ENCODE measurements around the gene ARHGEF1.
"Not testable (repeated sequence)": the region's sequence is repeated elsewhere in the genome, so short reads cannot be mapped to it uniquely, and the experiment has no call there.

ARHGEF1 gene

DNA sequence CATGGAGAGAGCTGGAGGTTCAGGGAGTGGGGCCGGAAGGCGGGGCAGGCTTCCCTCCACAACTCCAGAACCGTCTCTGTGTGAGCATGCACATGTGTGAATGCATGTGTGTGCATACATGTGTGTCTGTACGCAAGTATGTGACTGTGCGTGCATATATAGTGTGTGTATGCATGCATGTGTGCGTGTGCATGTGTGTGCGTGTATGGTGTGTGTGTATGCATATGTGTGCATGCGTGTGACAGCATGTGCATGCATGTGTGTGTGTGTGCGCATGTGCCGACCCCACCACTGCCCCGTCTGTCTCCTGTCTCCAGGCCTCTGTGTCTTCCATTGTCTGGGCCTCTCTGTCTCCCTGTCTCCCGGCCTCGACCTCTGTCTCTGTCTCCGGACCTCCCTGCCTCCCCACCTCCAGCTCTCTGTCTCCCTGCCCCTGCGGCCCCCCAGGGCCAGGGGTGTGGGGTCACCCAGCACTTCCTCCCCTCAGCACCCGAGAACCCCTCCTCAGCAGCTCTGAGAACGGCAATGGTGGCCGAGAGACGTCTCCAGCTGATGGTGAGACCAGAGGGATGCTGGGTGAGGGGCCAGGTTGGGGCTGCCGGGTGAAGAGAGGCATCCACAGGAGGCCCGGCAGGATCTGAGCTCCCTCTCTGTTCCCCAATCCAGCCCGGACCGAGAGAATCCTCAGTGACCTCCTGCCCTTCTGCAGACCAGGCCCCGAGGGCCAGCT is 22.5 kb downstream of the ARHGEF1 start:
- no peak for DNase-seq (ENCODE audit: low read depth)

DNA sequence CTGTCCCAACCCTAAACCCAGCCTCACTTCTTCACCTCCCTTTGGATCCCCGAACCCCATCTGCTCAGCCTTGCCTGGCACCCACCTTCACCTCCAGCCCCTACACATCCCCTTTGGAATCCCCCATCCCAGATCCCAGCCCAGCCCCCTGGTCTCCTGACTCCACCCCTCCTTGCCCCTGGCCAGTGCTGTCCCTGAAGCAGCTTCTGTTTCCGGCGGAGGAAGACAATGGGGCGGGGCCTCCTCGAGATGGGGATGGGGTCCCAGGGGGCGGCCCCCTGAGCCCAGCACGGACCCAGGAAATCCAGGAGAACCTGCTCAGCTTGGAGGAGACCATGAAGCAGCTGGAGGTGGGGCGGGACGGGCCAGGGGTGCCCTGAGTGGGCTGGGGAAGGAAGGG is 23.3 kb downstream of the ARHGEF1 start:
- DNase-seq (ENCODE audit: low read depth) = no peak

- no peak for DNase-seq (ENCODE audit: low read depth)
These were observed 24.1 kb downstream of the ARHGEF1 start for GRCh38 chr19:41906916-41907680.

GRCh38 chr19:41907994-41908615 is 25.1 kb downstream of the ARHGEF1 start:
- DNase-seq (ENCODE audit: low read depth) = no peak

- no peak for DNase-seq (ENCODE audit: low read depth)
These were observed 25.9 kb downstream of the ARHGEF1 start for GRCh38 chr19:41908724-41909464.

GRCh38 chr19:41909706-41910105 is 26.7 kb downstream of the ARHGEF1 start:
- no peak for DNase-seq (ENCODE audit: low read depth)

GRCh38 chr19:41910240-41910991 is 27.4 kb downstream of the ARHGEF1 start:
- no peak for DNase-seq (ENCODE audit: low read depth)

DNA sequence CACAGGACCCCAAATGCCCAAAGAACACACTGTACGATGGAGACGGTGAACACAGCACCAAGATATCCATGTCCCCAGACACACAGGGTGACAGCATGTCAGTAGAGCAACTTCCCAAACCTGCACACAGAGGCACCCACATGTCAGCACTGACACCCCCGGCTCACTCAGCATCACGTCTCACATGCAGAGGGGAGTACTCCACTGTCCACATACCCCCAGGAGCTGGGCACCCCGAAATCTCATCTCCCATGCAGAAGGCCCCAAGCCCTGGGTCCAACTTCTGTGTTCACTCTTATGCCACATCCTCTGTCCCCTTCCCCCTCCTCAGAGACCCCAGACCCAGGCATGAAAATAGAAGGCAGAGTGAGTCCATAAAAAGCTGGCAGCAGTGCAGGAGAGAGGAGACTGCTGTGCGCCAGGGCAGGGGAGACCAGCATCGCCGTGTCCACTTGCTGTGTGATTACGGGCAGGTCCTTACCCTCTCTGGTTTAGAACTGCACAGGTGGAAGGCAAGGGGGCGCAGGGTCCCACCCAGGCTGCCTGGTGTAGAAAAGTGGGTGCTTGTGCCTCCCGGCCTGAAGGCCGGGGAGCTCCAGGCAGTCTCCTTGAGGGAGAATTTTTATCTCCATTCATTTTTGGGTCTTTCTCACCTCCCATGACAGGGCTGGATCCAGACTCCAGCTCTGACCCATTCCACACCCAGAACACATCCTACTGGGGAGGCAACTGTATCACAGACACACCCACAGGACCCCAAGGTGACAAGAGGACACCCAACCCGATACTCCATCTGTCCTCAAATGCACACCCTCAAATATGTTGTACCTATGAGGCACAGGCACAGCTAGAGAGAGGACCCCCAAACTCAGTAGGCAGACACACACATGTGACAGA is 28.3 kb downstream of the ARHGEF1 start:
- no peak for DNase-seq (ENCODE audit: low read depth)

DNA sequence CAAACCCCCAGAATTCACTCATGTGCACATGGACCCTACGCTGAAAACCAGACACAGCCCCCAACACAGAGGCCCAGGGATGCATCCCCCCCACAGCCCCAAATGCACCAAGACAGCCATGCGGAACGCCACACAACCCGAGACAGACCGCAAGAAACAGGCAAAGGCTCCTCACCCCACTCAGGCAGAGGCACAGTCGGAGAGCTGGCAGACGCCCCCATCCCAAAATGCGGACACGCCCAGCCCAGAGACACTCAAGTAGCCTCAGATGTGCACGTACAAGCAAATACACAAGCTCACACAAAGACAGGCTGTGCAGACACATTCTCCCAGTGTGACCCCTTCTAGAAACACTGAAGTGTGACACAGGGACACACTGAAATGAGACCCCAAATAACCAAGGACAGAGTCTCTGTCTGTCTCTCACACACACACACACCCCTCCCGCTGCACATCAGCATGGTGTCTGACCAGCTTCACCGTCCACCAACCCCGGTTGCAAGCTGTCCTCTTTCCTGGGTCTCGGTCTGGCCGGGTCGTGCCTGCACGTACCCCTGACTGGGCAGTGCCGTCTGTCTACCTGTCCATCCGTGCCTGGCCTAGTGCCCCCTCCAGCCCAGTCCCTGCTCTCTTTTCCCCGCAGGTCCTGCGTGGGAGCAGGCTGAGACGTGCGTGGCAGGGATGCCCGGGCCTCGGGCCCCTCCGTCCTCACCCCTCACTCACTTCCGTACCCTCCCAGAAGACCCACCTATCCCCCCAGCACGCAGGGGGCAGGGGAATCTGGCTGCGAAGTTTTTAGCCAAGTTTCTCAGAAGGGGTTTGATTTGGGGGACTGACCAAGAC is 29.1 kb downstream of the ARHGEF1 start:
- DNase-seq (ENCODE audit: low read depth) = no peak

GRCh38 chr19:41912899-41913537 is 30.0 kb downstream of the ARHGEF1 start:
- no peak for DNase-seq (ENCODE audit: low read depth)

DNA sequence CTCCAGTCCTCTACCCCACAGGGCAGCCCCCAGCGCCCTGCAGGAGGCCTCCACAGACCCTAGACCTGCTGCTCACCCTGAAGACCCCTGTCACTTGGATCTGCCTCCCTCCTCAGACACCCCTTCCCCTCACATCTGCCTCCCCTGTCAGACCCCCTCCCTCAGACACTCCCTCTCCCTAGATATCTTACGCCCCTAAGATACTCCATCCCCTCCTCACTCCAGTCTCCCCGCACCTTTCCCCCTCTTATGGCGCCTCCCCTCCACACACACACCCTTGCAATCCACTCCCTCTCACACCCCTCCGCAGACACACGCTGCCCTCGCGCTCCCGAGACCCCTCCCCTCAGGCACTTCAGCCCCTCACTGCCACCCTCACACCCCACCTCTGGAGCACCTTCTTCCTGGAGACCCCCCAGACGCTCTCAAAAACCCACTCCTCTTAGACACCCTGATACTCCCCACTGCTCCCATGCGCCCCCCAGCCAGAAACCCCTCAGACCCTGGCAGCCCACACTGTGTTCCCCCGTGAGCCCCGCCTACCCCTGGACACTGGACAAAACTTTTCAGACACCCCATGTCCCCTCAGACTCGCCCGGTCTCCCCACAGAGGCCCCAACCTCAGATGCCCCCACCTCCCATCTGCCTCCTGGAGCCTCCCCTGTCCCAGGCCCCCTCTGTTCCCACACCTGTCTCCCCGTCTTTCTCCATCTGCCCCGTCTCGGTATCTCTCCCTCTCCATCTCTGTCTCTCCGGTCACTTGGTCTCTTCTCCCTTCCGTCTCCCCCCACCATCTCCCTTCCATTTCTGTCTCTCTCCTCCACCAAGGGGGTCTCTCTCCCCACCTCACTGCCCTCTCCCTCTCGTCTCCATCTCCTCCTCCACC is 30.8 kb downstream of the ARHGEF1 start:
- DNase-seq (ENCODE audit: low read depth) = no peak

GRCh38 chr19:41914424-41914834 is 31.4 kb downstream of the ARHGEF1 start:
- DNase-seq (ENCODE audit: low read depth) = not testable (repeated sequence)

- no peak for DNase-seq (ENCODE audit: low read depth)
These were observed 32.2 kb downstream of the ARHGEF1 start for GRCh38 chr19:41915021-41915775.

DNA sequence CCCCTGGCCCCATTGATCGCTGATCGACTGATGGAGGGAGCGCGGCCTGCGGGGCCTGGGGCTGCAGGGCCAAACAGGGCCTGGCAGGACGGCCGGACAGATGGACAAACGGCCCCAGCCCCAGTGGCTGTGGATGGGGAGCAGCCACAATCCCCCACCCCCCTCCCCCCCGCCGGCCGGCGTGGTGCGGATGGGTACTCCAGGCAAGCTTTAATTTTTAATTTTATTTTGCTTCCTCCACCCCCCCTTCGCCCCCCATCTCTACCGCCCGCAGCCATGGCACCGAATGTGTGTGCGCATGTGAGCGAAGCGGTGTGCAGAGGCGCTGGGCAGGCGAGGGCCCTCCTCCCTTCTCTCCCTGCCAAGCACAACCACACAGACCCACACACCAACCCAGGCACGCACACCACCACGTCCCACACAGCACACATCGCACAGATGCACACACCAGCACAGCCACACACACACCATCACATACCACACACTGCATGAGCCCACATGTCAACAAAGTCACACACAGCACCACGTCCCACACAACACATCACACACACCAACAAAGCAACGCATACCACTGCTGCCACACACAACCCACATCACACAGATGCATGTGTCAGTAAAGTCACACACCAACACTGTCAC is 32.9 kb downstream of the ARHGEF1 start:
- no peak for DNase-seq (ENCODE audit: low read depth)

GRCh38 chr19:41917676-41918075 is 34.7 kb downstream of the ARHGEF1 start:
- no peak for DNase-seq (ENCODE audit: low read depth)

GRCh38 chr19:41918095-41918494 is 35.1 kb downstream of the ARHGEF1 start:
- no peak for DNase-seq (ENCODE audit: low read depth)

Measured in non-pigmented ciliary epithelial cell (primary cell).